Gastrocnemius medialis (tissue), 4 donors: Measurements from ENCODE around the gene PIK3C2G.

Experiments
- CTCF ChIP-seq, 5 experiments: fragments of 450-650 bp in 3 of 5; fragments of 200-600 bp in 2 of 5; sonication (generic) in 2 of 5; IDR thresholded peaks in 4 of 5; conservative IDR thresholded peaks in 1 of 5; 1 replicate in 4 of 5; 2 replicates in 1 of 5; pipeline ENCODE4 v1.5.1; 2016 to 2019; ENCODE audit warnings: antibody characterized with exemption in 5 of 5, mild to moderate bottlenecking in 3 of 5, moderate library complexity in 3 of 5
- POLR2A ChIP-seq, 2 donors: fragments of 450-650 bp; IDR thresholded peaks; one replicate each; pipeline ENCODE4 v1.6.1; 2017; ENCODE audit warnings: antibody characterized with exemption in 2 of 2, mild to moderate bottlenecking in 2 of 2, moderate library complexity in 2 of 2

GRCh38 chr12:18570543-18570942, 309.2 kb downstream of the PIK3C2G start:
- TF ChIP-seq CTCF (IDR thresholded peaks at IDR 0.05 in 4 of 5, conservative IDR thresholded peaks at IDR 0.05 in 1 of 5) (no peak), POLR2A (IDR thresholded peaks at IDR 0.05) (no peak)
